Heart left ventricle (tissue), 16 donors: ENCODE measurements around the gene NLK. TPM values are rescaled to one million over a fixed set of nuclear protein-coding genes. Genes with fewer than 3 reads are reported as not detected.
A peak's percentile ranks its signal among the peaks of the same experiment; 100 is the strongest.
"Not testable (repeated sequence)": the region's sequence is repeated elsewhere in the genome, so short reads cannot be mapped to it uniquely, and the experiment has no call there.

Source experiments
- ATAC-seq, 4 donors: fragments of 200-7000 bp; cut with Tn5 transposase; one replicate each; pipeline ENCODE4 v1.9.1; 2020 to 2022; ENCODE audit warnings: moderate library complexity in 4 of 4, mild to moderate bottlenecking in 3 of 4, moderate number of reproducible peaks in 1 of 4
- DNase-seq, 5 donors: peaks; one replicate each; pipeline ENCODE4 v3.0.0-alpha.2; 2020
- H3K27ac ChIP-seq, 12 donors: fragments of 200-600 bp; sonication (generic) in 4 of 12; one replicate each; pipeline versions ENCODE4 v1.5.0 to v1.8.0; 2016 to 2022; ENCODE audit warnings: mild to moderate bottlenecking in 2 of 12
- H3K27me3 ChIP-seq, 9 donors: fragments of 200-600 bp; sonication (generic) in 2 of 9; one replicate each; pipeline versions ENCODE4 v1.5.1 to v1.8.0; 2016 to 2022; ENCODE audit warnings: mild to moderate bottlenecking in 3 of 9
- H3K36me3 ChIP-seq, 9 donors: fragments of 200-600 bp; sonication (generic) in 2 of 9; one replicate each; pipeline versions ENCODE4 v1.5.0 to v1.8.0; 2018 to 2022; ENCODE audit warnings: mild to moderate bottlenecking in 2 of 9
- H3K4me1 ChIP-seq, 12 donors: fragments of 200-600 bp; sonication (generic) in 4 of 12; one replicate each; pipeline versions ENCODE4 v1.5.0 to v1.8.0; 2016 to 2022; ENCODE audit warnings: mild to moderate bottlenecking in 3 of 12
- H3K4me3 ChIP-seq, 12 donors: fragments of 200-600 bp; sonication (generic) in 4 of 12; one replicate each; pipeline versions ENCODE4 v1.5.0 to v1.8.0; 2017 to 2022; ENCODE audit warnings: mild to moderate bottlenecking in 9 of 12, moderate library complexity in 4 of 12
- H3K9me3 ChIP-seq, 12 donors: fragments of 200-600 bp; sonication (generic) in 4 of 12; one replicate each; pipeline versions ENCODE4 v1.5.0 to v1.8.0; 2016 to 2022; ENCODE audit warnings: mild to moderate bottlenecking in 1 of 12
- POLR2A ChIP-seq, 2 donors: fragments of 450-650 bp; IDR thresholded peaks; one replicate each; pipeline ENCODE4 v1.6.1; 2017; ENCODE audit warnings: antibody characterized with exemption in 2 of 2, mild to moderate bottlenecking in 2 of 2, moderate library complexity in 2 of 2
- WGBS, 4 donors: extraction: QIAGEN DNeasy Blood & Tissue Kit in 2 of 4; methylation state at CpG; one replicate each; pipeline versions ENCODE4 v1.1.5 to v1.1.7; 2013 to 2018; 5-methylcytosine and 5-hydroxymethylcytosine counted together
- intact Hi-C, 10 donors: fragments of 100-400 bp; cut with DNase I; formaldehyde crosslinking; loops; one replicate each; pipeline versions ENCODE4 v1.11.1 to v1.14.2; 2022
- polyA plus RNA-seq, 2 donors: library from polyadenylated mRNA; stranded (reverse); fragments of 200-250 nt; gene quantifications; one replicate each; pipeline ENCODE4 v1.2.3, GENCODE V29; 2013
- total RNA-seq, 9 donors: library from RNA; depleted of rRNA in 2 of 9; stranded (reverse); fragments of >200 nt in 2 of 9; fragmentation: NEBNext Ultra II Directional in 3 of 9; extraction: Animal tissue kit (Norgen Biotek cat#: 25700) in 3 of 9; gene quantifications; one replicate each; pipeline versions ENCODE4 v1.1.0 to v1.2.4, GENCODE V29; 2016 to 2023
- TF ChIP-seq, protein P1 (sequence below), 12 donors: fragments of 200-600 bp; sonication (generic) in 4 of 12; IDR thresholded peaks; one replicate each; pipeline versions ENCODE4 v1.5.0 to v1.8.0; 2018 to 2022; ENCODE audit warnings: antibody characterized with exemption in 12 of 12, mild to moderate bottlenecking in 5 of 12
- donor health status: ischemic (EF 13 %, LVEDD 7.1; RV severe dilation, severe dysfunction).
- donor health status: healthy with polysubstance abuse.
- donor health status: DM: no; HTN: yes; CAD: no.
- donor health status: DM: no; HTN: no; CAD: no.
- donor health status: ischemic (EF 25% LVEDD 6.9; RV normal size, moderate dysfunction).
- donor health status: ischemic (EF 25% LVEDD 5.7; RV mildly dilated, moderate dysfunction).
- donor health status: healthy.
- donor health status: DM: yes; HTN: yes; CAD: no.
- donor health status: ischemic (EF 35%, LVEDD 5.7; RV mildly dilated, moderate dysfunction).
- donor health status: nonischemic (EF 11% LVEDD 7.7; RV severe dilation, severe dysfunction).
- donor health status: DM: yes; HTN: yes; CAD: no.
- donor health status: PGD.
- donor health status: ischemic (EF 29% LVEDD 5.4; RV normal size, mild dysfunction).
- donor health status: nonischemic (EF 23%, LVEDD 6.1; RV moderate dilation, normal function).

The NLK gene
- total and polyA plus RNA-seq, 11 donors: 8.1 to 29.1 (median 20.0) TPM

DNA sequence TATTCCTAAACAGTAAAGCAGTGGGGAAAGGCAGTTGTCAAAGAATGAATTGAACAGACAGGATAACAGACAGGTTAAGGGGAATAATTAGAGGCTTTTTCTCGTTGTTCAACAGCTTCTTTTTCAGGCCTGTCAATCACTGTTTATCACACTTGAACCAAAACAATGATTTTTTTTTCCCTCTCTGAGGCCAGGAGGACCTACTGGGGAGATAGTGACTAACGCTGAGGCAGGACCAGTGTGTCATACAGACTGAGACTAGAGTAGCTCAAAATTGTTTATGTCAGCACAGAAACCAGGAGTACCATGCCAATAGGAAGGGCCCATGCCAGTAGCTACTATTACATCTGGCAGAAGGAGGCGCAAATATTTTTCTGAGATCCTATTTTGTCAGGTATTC lies 41.3 kb upstream of the NLK start:
- ATAC-seq (no peak), DNase-seq (no peak)
- H3K27me3 ChIP-seq: no peaks in the 10 kb centered on the region
- peaks cover 0 to 3% (median 0%) of the 10 kb centered on the region in 12 donors for H3K4me1 ChIP-seq
- H3K36me3 ChIP-seq: no peaks in the 10 kb centered on the region
- TF ChIP-seq POLR2A (IDR thresholded peaks at IDR 0.05): no peak
- TF ChIP-seq, protein P1, sequence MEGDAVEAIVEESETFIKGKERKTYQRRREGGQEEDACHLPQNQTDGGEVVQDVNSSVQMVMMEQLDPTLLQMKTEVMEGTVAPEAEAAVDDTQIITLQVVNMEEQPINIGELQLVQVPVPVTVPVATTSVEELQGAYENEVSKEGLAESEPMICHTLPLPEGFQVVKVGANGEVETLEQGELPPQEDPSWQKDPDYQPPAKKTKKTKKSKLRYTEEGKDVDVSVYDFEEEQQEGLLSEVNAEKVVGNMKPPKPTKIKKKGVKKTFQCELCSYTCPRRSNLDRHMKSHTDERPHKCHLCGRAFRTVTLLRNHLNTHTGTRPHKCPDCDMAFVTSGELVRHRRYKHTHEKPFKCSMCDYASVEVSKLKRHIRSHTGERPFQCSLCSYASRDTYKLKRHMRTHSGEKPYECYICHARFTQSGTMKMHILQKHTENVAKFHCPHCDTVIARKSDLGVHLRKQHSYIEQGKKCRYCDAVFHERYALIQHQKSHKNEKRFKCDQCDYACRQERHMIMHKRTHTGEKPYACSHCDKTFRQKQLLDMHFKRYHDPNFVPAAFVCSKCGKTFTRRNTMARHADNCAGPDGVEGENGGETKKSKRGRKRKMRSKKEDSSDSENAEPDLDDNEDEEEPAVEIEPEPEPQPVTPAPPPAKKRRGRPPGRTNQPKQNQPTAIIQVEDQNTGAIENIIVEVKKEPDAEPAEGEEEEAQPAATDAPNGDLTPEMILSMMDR (IDR thresholded peaks at IDR 0.05): no peak
- H3K27ac ChIP-seq: no peak overlapping the region
- H3K4me3 ChIP-seq: no peak overlapping the region
- intact Hi-C loops: no loop called here
- WGBS, 4 donors: 59 to 73% (median 62%) methylated on average over 3 of the region's 3 CpGs
- no peaks in the 10 kb centered on the region for H3K9me3 ChIP-seq

DNA sequence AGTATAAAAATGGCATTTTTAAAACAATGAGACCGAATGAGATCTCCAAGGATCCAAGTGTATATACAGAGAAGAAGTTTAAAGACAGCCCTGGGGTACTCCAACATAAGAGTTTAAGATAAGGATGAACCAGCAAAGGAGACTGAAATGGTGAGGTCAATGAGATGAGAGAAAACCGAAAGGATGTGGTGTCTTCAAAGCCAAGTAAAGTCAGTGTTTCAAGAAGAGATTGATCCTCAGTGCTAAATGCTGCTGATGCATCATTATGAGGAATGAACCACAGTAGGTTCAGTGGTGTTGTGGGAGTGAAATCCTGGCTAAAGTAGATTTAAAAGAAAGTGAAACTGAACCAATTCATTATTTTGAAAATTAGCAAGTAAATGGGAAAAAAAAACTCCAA lies 38.1 kb upstream of the NLK start:
- Histone ChIP-seq H3K4me3 (no peak overlapping the region), H3K4me1 (no peaks in the 10 kb centered on the region), H3K27ac (no peak overlapping the region), H3K36me3 (no peaks in the 10 kb centered on the region), H3K27me3 (no peaks in the 10 kb centered on the region), H3K9me3 (no peaks in the 10 kb centered on the region)
- TF ChIP-seq, protein P1 (IDR thresholded peaks at IDR 0.05): no peak
- TF ChIP-seq POLR2A (IDR thresholded peaks at IDR 0.05): no peak
- WGBS, 4 donors: 80 to 87% (median 85%) methylated on average over 2 of the region's 2 CpGs
- DNase-seq (no peak), ATAC-seq (no peak)
- intact Hi-C loops: no loop called here

DNA sequence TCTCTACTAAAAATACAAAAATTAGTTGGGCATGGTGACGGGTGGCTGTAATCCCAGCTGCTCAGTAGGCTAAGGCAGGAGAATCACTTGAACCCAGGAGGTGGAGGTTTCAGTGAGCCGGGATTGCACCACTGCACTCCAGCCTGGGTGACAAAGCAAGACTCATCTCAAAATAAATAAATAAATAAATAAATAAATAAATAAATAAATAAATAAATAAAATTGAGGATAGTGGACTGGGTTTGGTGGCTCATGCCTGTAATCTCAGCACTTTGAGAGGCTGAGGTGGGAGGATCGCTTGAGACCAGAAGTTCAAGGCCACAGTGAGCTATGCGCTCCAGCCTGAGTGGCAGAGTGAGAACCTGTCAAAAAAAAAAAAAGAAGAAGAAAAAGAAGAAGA lies 34.6 kb upstream of the NLK start:
- H3K9me3 ChIP-seq, ATAC-seq, DNase-seq, H3K4me1 ChIP-seq, H3K36me3 ChIP-seq, H3K4me3 ChIP-seq, H3K27ac ChIP-seq, intact Hi-C loops, H3K27me3 ChIP-seq: not testable (repeated sequence)
- WGBS, 4 donors: 92 to 98% (median 94%) methylated on average over 4 of the region's 4 CpGs

DNA sequence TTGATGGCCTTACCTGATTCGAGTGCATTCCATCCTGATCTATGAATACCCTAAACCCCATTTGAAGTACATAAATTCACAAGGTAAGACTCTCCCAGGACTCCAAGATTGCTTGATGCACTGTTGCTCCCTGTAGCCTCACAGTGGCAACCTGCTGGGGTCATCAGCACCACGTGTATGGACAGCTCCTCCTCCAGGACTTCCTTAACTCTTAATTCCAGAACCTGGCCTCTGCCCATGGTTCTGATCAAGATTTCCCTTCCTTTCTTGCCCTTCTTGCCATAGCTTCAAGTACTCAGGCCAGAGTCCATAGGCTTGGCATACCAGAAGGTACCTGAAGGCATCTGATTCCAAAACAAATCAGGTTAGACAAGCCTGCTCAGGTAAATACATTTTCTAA lies 34.0 kb upstream of the NLK start:
- intact Hi-C loops: no loop called here
- no peaks in the 10 kb centered on the region for H3K36me3 ChIP-seq
- no peaks in the 10 kb centered on the region for H3K4me1 ChIP-seq
- H3K27ac ChIP-seq: no peak overlapping the region
- no peak overlapping the region for H3K4me3 ChIP-seq
- TF ChIP-seq, protein P1 (IDR thresholded peaks at IDR 0.05): no peak
- TF ChIP-seq POLR2A (IDR thresholded peaks at IDR 0.05): no peak
- 3 to 10% (median 6%) methylated on average over 2 of the region's 2 CpGs for WGBS, 4 donors
- no peaks in the 10 kb centered on the region for H3K27me3 ChIP-seq
- ATAC-seq: peak in 3 of 4 donors; percentile 42 to 51 (median 50)
- DNase-seq: peak in 4 of 5 donors; percentile 25 to 48 (median 38)
- no peaks in the 10 kb centered on the region for H3K9me3 ChIP-seq

DNA sequence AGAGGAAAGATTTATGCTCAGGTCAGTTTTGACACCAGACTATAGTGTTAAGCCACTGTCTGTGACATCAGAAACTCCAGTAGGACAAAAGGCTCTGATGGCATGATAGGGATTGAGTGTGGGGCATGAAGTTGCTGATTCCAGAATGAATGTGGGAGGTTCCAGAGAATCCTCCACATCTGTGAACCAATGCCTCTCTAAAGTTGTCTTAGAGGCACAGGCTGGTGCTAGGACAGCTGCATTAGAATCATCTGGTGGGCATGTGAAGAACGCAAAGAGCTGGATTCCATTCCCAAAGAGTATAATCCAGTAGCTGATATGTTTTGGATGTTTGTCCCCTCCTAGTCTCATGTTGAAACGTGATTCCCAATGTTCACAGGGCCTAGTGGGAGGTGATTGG lies 32.1 kb upstream of the NLK start:
- Histone ChIP-seq H3K4me3 (no peak overlapping the region), H3K4me1 (no peaks in the 10 kb centered on the region), H3K27ac (no peak overlapping the region), H3K36me3 (no peaks in the 10 kb centered on the region), H3K9me3 (no peaks in the 10 kb centered on the region), H3K27me3 (no peaks in the 10 kb centered on the region)
- intact Hi-C loops: loop anchor here in 1 of 10 donors (10.0 kb wide), 1 partner anchor 46 kb away; no protein-coding TSS in a partner anchor
- TF ChIP-seq, protein P1 (IDR thresholded peaks at IDR 0.05): no peak
- TF ChIP-seq POLR2A (IDR thresholded peaks at IDR 0.05): no peak
- DNase-seq (no peak), ATAC-seq (no peak)
- 19 to 75% (median 67%) methylated on average over 2 of the region's 2 CpGs for WGBS, 4 donors
